K562 (cell line): Measurements from ENCODE around the gene DNAI1. TPM values are rescaled to one million over a fixed set of nuclear protein-coding genes. Genes with fewer than 3 reads are reported as not detected.

Source experiments
- ATAC-seq: fragments of 200-7000 bp; cut with Tn5 transposase; 3 replicates; pipeline ENCODE4 v1.9.1; 2020; ENCODE audit warnings: moderate library complexity
- BruUV-seq: library from RNA; stranded (reverse); fragments of 400-500 nt; replicated peaks from 2 replicates; lab custom pipeline; 2021; lab: Mats Ljungman, UMichigan
- CTCF ChIA-PET: fragments of 300-600 bp; formaldehyde crosslinking; extraction: SDS; loops from one replicate; lab custom pipeline; 2021; ENCODE audit warnings: low intra/inter-chr PET ratio; lab: Yijun Ruan, JAX
- POLR2A ChIA-PET: fragments of 300-600, 350-650 bp; sonication (Branson Sonifier 250); formaldehyde crosslinking; extraction: SDS; loops from one replicate; lab custom pipeline; 2021; ENCODE audit warnings: antibody characterized with exemption, inconsistent platforms; lab: Yijun Ruan, JAX
- DNase-seq, 4 experiments: peaks; one replicate each; pipeline versions ENCODE4 v3.0.0 to v3.0.0-alpha.2; 2011 to 2018; ENCODE audit warnings: low spot score in 3 of 4, mixed read lengths in 3 of 4; ENCODE audit errors: extremely low read depth in 1 of 4
- FAIRE-seq: peaks from 2 replicates; lab custom pipeline; 2011; peaks lifted over from hg19 to GRCh38; lab: Jason Lieb, UNC
- H2AFZ ChIP-seq: 2 replicates; pipeline ENCODE4 v1.6.0; 2011; ENCODE audit warnings: low read depth, low read length, control low read depth, inconsistent platforms
- H3K27ac ChIP-seq: fragments of 200-600 bp; 3 replicates; pipeline ENCODE4 v1.8.0; 2011; ENCODE audit warnings: low read depth, mild to moderate bottlenecking, control low read depth, inconsistent platforms, low read length, moderate library complexity, mixed read lengths; ENCODE audit errors: extremely low read depth
- H3K27me3 ChIP-seq, 2 experiments: fragments of 300-600 bp in 1 of 2; 2 replicates in 1 of 2; 3 replicates in 1 of 2; pipeline versions ENCODE4 v1.6.0 to v1.8.0; 2011; ENCODE audit warnings: inconsistent platforms in 2 of 2, low read length in 2 of 2, mild to moderate bottlenecking in 1 of 2, mixed read lengths in 1 of 2, moderate library complexity in 1 of 2; ENCODE audit not compliant: control insufficient read depth in 2 of 2, insufficient read depth in 2 of 2
- H3K36me3 ChIP-seq: fragments of 300-600 bp; 3 replicates; pipeline ENCODE4 v1.8.0; 2011; ENCODE audit warnings: mild to moderate bottlenecking, low read length, inconsistent platforms; ENCODE audit not compliant: control insufficient read depth, insufficient read depth
- H3K4me1 ChIP-seq, 2 experiments: fragments of 200-600 bp in 1 of 2; replicated peaks in 1 of 2; 2 replicates in 1 of 2; 3 replicates in 1 of 2; pipeline versions ENCODE4 v1.5.1 to v1.8.0; 2011; ENCODE audit warnings: inconsistent platforms in 2 of 2, low read length in 2 of 2, mild to moderate bottlenecking in 1 of 2, mixed read lengths in 1 of 2, moderate library complexity in 1 of 2; ENCODE audit not compliant: control insufficient read depth in 2 of 2, insufficient read depth in 2 of 2
- H3K4me2 ChIP-seq: 2 replicates; pipeline ENCODE4 v1.6.1; 2011; ENCODE audit warnings: low read length, control low read depth, inconsistent platforms, mixed read lengths; ENCODE audit not compliant: insufficient read depth
- H3K4me3 ChIP-seq: fragments of 200-600 bp; sonication (generic), shearing (Covaris generic); 2 replicates; pipeline ENCODE4 v1.5.1; 2016; ENCODE audit warnings: control low read depth, inconsistent platforms
- H3K79me2 ChIP-seq: fragments of 200-600 bp; 3 replicates; pipeline ENCODE4 v1.8.0; 2011; ENCODE audit warnings: low read length, inconsistent platforms; ENCODE audit not compliant: control insufficient read depth, insufficient read depth
- H3K9ac ChIP-seq, 2 experiments: 2 replicates each; pipeline versions ENCODE4 v1.6.0 to v1.6.1; 2011; ENCODE audit warnings: low read depth in 2 of 2, low read length in 2 of 2, control low read depth in 1 of 2, inconsistent platforms in 1 of 2, mild to moderate bottlenecking in 1 of 2, mixed read lengths in 1 of 2; ENCODE audit not compliant: insufficient read depth in 1 of 2
- H3K9me1 ChIP-seq: one replicate; pipeline ENCODE4 v1.6.0; 2011; ENCODE audit warnings: inconsistent platforms, mild to moderate bottlenecking, low read length, moderate library complexity; ENCODE audit not compliant: control insufficient read depth, insufficient read depth
- H3K9me3 ChIP-seq: replicated peaks from 2 replicates; pipeline ENCODE4 v1.5.1; 2011; ENCODE audit warnings: low read depth, low read length, inconsistent platforms; ENCODE audit not compliant: control insufficient read depth, insufficient read depth
- H4K20me1 ChIP-seq: replicated peaks from 2 replicates; pipeline ENCODE4 v1.6.1; 2011; ENCODE audit warnings: low read length, inconsistent platforms, mixed read lengths; ENCODE audit not compliant: control insufficient read depth, insufficient read depth
- CBFA2T2 ChIP-seq: fragments of 450-650 bp; conservative IDR thresholded peaks from 2 replicates; pipeline ENCODE4 v1.6.1; 2017; ENCODE audit warnings: mild to moderate bottlenecking
- CREB5 ChIP-seq: fragments of 250-450 bp; sonication (Bioruptor Pico); IDR thresholded peaks from 2 replicates; pipeline ENCODE4 v1.5.0; 2020; ENCODE audit warnings: mild to moderate bottlenecking
- CTCF ChIP-seq, 3 experiments: IDR thresholded peaks in 2 of 3; conservative IDR thresholded peaks in 1 of 3; 2 replicates each; pipeline ENCODE4 v1.5.1; 2011 to 2012; ENCODE audit warnings: low read length in 3 of 3, mild to moderate bottlenecking in 3 of 3, control low read depth in 2 of 3, improper control_type of control experiment in 1 of 3, inconsistent platforms in 1 of 3, low read depth in 1 of 3, mixed read lengths in 1 of 3, moderate library complexity in 1 of 3; ENCODE audit not compliant: insufficient read depth in 2 of 3
- EHMT2 ChIP-seq: fragments of 450-650 bp; IDR thresholded peaks from 2 replicates; pipeline ENCODE4 v1.6.1; 2018; ENCODE audit warnings: antibody characterized with exemption
- ETV6 ChIP-seq, 3 experiments: fragments of 150-350 bp in 1 of 3; sonication (generic) in 1 of 3; formaldehyde crosslinking in 1 of 3; IDR thresholded peaks; 2 replicates each; pipeline versions ENCODE4 v1.6.1 to v1.8.0; 2014 to 2022; ENCODE audit warnings: borderline replicate concordance in 2 of 3, low read depth in 2 of 3, antibody characterized with exemption in 1 of 3, low read length in 1 of 3, mild to moderate bottlenecking in 1 of 3, missing genetic modification reagents in 1 of 3
- KDM2B ChIP-seq: fragments of 250-450 bp; sonication (Bioruptor Pico); IDR thresholded peaks from 2 replicates; pipeline ENCODE4 v1.8.0; 2021; ENCODE audit warnings: mild to moderate bottlenecking, moderate library complexity
- KLF1 ChIP-seq: fragments of 450-650 bp; IDR thresholded peaks from 2 replicates; pipeline ENCODE4 v1.6.1; 2016; ENCODE audit warnings: missing genetic modification characterization, missing compliant biosample characterization
- SIN3A ChIP-seq, 2 experiments: fragments of 150-350 bp in 1 of 2; IDR thresholded peaks; 2 replicates each; pipeline ENCODE4 v1.6.1; 2011 to 2016; ENCODE audit warnings: borderline replicate concordance in 2 of 2, low read depth in 2 of 2, low read length in 2 of 2, mild to moderate bottlenecking in 2 of 2, moderate library complexity in 2 of 2; ENCODE audit not compliant: control insufficient read depth in 1 of 2
- SIRT6 ChIP-seq: IDR thresholded peaks from one replicate; pipeline ENCODE4 v1.6.1; 2012; ENCODE audit warnings: low read depth, mild to moderate bottlenecking, control low read depth, inconsistent platforms, low read length, moderate library complexity
- ZBTB49 ChIP-seq: sonication (generic); formaldehyde crosslinking; IDR thresholded peaks from 2 replicates; pipeline ENCODE4 v1.8.0; 2022; ENCODE audit warnings: missing genetic modification reagents, mild to moderate bottlenecking, borderline replicate concordance
- ZNF282 ChIP-seq: sonication (generic); formaldehyde crosslinking; IDR thresholded peaks from 2 replicates; pipeline ENCODE4 v1.8.1; 2023; ENCODE audit warnings: missing genetic modification reagents
- ZNF655 ChIP-seq: fragments of 250-450 bp; sonication (Bioruptor Pico); IDR thresholded peaks from 2 replicates; pipeline ENCODE4 v1.5.0; 2021
- WGBS: fragments of 100-300 bp; shearing (Covaris generic); methylation state at CpG from one replicate; pipeline ENCODE4 v1.1.6; 2016; ENCODE audit warnings: low coverage, mixed read lengths; ENCODE audit not compliant: insufficient coverage; ENCODE audit errors: missing lambda C conversion rate; 5-methylcytosine and 5-hydroxymethylcytosine counted together
- in situ Hi-C: fragments of 300-500 bp; cut with MboI; formaldehyde crosslinking; loops from 4 replicates; pipeline ENCODE4 v1.15.0; 2018; ENCODE audit warnings: inconsistent platforms, mixed read lengths
- intact Hi-C: fragments of 100-400 bp; cut with micrococcal nuclease; formaldehyde crosslinking; loops from 2 replicates; pipeline ENCODE4 v1.14.2; 2022
- polyA plus RNA-seq, 8 experiments: library from polyadenylated mRNA; depleted of rRNA in 4 of 8; stranded (reverse) in 5 of 8; unstranded in 3 of 8; fragments of >200 nt; fragmentation: Nextera tagmentation in 2 of 8; fragmentation: Illumina TruSeq in 1 of 8; extraction: Ambion mirVana in 2 of 8; extraction: Trizol in 1 of 8; gene quantifications; 2 replicates each; pipeline versions ENCODE4 v1.2.1 to v1.2.3, GENCODE V29; 2011 to 2014; ENCODE audit warnings: inconsistent platforms in 1 of 8, missing spikeins in 1 of 8
- total RNA-seq, 7 experiments: library from RNA; depleted of rRNA in 6 of 7; stranded (reverse); fragments of >200 nt in 6 of 7; fragmentation: Illumina TruSeq in 2 of 7; extraction: Trizol in 2 of 7; gene quantifications; 2 replicates each; pipeline versions ENCODE4 v1.2.1 to v1.2.3, GENCODE V29; 2011 to 2021; ENCODE audit warnings: low replicate concordance in 1 of 7

Gene DNAI1
- total and polyA plus RNA-seq, 9 of the 15 experiments (the other 6 are each of a cell fraction or from before 2014, with no cell fraction given): 0.01 to 0.17 (median 0.04) TPM; not detected in 6

GRCh38 chr9:34492051-34492450 lies 33.4 kb downstream of the DNAI1 start:
- Histone ChIP-seq H3K4me2 (no peak overlapping the region), H3K27me3 (peaks cover 0 to 7% of the 10 kb centered on the region in 2 experiments; a peak in 2 of 5 replicates), H4K20me1 (peaks cover 4% of the 10 kb centered on the region; the same call in 1 of the 2 replicates), H3K4me3 (no peak overlapping the region), H3K27ac (no peak overlapping the region), H2AFZ (no peak overlapping the region), H3K4me1 (no peaks in the 10 kb centered on the region), H3K9me1 (no peaks in the 10 kb centered on the region), H3K9ac (no peak overlapping the region), H3K9me3 (no peaks in the 10 kb centered on the region), H3K36me3 (no peaks in the 10 kb centered on the region), H3K79me2 (no peaks in the 10 kb centered on the region)
- WGBS: 0% methylated on average over 1 of the region's 2 CpGs
- in situ Hi-C loops: loop anchor here (10.0 kb wide), 1 partner anchor 67 kb away; no protein-coding TSS in a partner anchor
- intact Hi-C loops: no loop called here
- BruUV-seq: no TSS peak
- ChIA-PET CTCF (no interaction called here), POLR2A (no interaction called here)
- TF ChIP-seq ZBTB49 (CRISPR knock-in tag) (no peak), KDM2B (CRISPR knock-in tag) (no peak), CREB5 (CRISPR knock-in tag) (no peak), EHMT2 (no peak), ETV6 (IDR thresholded peaks at IDR 0.05; ENCODE audit: borderline replicate concordance in 1 of 2, low read depth in 2 of 2, low read length in 1 of 2) (no peak), ETV6 (CRISPR knock-in tag; IDR thresholded peaks at IDR 0.05; ENCODE audit: borderline replicate concordance) (no peak), KLF1 (no peak), CBFA2T2 (no peak), ZNF655 (CRISPR knock-in tag) (no peak), SIN3A (IDR thresholded peaks at IDR 0.05; ENCODE audit: borderline replicate concordance in 2 of 2, control insufficient read depth in 1 of 2, low read depth in 2 of 2, low read length in 2 of 2) (no peak), SIRT6 (no peak), CTCF (IDR thresholded peaks at IDR 0.05 in 2 of 3, conservative IDR thresholded peaks at IDR 0.05 in 1 of 3; ENCODE audit: insufficient read depth in 2 of 3, low read depth in 1 of 3, low read length in 3 of 3) (no peak), ZNF282 (CRISPR knock-in tag) (no peak)
- DNase-seq (no peak), FAIRE-seq (no peak), ATAC-seq (no peak)
